Stimulated activated CD8-positive, alpha-beta memory T cell treated with anti-CD3 and anti-CD28 coated beads, Interleukin-15, amount 100 ng/mL, for 24 hours (primary cell): ENCODE data around the gene PIM1.

ENCODE experiments used
- DNase-seq: peaks from one replicate; pipeline ENCODE4 v3.0.0-alpha.2; 2020; ENCODE audit warnings: low read depth

PIM1 gene

DNA sequence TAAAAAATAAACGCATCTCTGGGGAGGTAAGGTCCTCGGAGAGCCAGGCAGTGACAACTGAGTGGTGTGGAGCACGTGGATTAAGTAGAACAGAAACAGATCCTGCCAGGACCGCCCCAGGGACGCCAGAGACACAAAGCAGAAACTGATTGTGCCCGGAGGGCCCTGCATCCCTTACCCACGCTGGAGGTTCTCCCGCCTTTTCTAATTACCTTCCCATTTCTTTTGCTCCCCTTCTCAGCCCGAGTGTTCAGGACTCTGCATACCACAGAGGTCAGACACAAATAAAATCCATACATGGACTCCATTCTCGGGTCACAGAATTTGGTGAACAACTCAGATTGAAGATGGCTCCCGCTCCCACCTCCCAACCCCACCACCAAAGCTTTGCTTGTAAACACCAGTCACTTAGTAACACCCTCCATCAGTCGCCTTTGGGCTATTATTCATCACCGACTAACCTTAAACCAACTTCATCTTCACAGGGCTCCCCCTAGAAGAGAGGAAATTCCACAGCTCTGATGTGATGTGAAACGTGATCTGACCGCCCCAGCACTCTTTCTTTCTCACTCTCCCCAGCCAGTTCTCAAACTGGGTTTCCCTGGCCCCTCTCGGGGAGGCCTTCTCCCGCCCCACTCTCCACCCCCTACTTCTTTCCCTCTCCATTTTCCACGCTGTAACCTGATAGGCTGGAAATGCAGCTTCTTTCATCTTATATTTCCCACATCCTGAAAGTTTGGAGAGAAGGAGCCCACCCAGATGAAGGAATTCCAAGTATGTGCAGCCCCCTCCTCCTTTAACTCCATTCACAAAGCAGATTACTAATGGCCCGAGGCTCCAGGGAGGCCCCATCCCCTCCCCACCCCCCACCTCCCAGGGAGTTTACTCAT, 32.5 kb upstream of the PIM1 start:
- DNase-seq: no peak

DNA sequence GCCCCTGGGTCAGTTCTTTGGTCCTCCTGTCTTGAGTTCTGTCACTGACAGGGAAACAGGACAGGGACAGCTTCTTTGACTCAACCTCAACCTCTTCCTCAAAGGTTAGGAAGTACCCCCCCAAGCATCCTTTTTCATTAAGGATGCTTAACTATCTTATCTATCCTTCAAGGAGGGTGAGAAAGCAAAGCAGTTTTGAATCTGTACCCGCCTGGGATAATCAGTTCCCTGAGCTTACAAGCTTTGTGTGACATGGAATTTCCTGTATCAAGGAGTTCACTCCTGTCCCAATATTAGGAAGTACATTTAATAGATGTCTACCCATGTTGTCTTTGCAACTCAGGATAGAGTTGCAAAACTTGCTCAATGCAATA, 31.1 kb upstream of the PIM1 start:
- DNase-seq: no peak

DNA sequence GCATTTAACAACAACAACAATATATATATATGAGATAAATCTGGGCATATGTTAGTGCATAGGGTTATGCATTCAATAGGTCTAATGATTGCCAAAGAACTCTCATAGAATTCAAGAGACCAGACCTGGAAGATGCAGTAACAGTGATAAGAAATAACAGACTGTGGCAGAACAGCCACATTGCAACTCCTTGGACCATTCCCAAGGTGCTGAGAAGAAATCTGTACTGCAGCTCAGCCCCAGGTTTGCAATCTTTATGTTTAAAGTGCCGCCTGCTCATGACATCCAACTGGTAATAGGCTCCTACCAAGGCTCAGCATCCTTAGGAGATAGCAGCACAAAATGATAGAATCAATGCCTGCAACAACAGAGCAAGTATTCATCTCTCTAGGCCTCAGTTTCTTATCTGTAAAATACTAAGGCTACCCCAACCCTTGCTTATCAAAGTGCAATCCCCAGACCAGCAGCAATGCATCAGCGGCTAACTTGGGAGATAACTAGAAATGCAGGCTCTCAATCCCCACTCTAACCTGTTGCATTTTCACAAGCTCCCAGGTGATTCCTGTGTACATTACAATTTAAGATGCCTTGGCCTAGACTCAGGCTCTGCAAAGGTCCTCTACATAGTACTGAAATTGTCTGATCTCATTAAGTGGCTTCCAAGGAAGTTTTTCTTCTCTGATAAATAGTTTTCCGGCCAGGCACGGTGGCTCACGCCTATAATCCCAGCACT, 30.6 kb upstream of the PIM1 start:
- DNase-seq: no peak

DNA sequence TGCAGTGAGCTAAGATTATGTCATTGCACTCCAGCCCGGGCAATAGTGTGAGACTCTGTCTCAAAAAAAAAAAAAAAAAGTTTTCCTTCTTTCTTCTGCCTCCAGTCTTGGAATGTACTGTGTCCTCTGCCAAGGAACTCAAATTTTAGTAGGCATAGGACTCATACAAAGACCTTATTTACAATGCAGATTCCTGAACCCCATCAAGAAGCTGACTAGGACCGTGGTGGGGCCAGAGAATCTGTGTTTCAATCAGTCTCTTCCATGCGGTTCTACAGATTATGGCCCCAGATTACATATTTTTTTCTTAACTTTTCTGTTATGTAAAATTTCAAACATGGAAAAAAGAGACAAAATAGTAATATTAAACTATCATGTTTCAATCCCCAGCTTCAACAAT, 29.8 kb upstream of the PIM1 start:
- no peak for DNase-seq

DNA sequence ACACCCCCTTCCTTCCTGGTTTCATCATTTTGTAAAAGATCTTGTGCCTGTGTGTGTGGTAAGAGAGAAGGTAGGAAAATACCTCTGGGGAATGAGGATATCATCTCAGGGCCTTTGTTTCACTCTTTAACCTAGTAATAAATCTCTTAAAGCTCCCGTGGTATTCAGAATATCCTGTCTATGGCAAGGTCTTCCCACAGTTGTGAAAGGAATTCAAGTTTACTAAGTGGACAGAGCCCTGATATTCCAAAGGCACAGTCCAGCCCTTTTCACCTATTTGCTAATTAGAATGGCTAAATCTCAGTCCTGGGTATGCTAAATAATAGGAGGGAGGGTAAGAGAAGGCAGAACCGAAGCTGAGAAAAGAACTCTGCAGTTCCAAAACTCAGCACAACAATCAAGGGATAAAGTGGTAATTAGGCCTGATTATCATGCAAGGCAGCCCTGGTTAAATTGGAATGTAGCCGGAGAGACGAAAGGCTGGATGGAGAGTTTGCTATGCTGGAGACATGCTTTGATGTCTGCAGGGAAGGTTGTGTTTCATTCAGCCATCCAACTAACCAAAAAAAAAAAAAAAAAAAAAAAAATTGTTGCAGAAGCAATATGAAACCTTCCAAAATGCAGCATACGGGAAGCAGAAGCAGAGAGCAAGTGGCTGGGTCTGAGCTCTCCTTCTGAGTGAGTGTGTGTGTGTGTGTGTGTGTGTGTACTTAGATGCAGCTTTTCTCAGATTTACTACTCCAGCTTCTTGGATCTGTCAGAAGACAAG, 28.5 kb upstream of the PIM1 start:
- DNase-seq: no peak

DNA sequence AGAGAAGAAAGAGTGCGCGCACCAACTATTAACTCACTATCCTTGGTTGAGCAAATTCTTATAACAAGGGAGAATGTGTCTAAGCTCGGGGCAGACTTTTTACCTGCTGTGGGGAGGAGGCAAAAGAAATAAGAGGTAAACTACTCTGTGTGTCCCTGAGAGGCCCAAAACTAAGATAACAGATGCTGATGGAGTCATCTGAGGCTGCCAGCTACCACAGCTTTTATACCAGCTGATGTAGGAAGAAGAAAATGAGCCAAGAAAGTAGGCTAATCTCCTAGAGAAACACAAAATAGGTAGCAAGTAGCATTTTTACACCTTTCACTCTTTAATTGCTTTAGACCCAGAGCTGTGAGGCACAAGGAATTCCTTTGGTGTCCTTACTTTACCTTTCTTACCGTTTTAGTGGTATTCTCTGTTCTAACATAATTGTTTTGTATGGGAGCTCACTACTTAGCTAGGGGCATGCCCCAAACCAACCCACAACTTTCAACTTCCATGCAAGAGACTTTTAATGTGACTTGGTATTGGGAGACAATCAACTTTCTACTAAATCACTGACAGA, 27.8 kb upstream of the PIM1 start:
- no peak for DNase-seq

DNA sequence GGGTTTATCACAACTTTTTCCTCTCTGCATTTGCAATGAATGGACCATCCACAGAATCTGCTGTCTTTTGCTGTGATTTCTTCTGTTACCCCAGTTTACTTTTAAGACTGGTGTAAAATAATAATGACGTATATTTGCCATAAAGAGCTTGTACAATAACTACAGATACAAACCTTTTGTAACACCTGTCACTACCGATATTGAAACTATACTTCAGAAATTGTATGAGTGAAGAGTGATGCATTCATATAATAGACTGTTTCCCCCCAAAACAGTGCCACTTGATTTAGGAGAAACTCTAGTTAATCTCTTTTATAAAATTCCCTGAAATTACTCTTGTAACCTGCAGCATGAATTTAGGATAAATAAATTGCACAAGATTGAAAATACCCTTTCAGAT, 26.4 kb upstream of the PIM1 start:
- no peak for DNase-seq

DNA sequence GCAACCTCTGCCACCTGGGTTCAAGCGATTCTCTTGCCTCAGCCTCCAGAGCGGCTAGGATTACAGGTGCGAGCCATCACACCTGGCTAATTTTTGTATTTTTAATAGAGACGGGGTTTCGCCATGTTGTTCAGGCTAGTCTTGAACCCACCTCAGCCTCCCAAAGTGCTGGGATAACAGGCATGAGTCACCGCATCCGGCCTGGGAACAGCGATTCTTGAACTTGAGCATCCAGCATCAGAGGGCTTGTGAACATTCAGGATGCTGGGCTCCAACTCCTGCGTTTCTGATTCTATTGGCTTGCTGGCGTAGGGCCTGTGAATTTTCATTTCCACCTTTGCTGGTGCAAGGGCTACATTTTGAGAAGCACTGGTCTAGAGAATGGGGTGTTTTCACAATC, 24.5 kb upstream of the PIM1 start:
- DNase-seq: no peak

DNA sequence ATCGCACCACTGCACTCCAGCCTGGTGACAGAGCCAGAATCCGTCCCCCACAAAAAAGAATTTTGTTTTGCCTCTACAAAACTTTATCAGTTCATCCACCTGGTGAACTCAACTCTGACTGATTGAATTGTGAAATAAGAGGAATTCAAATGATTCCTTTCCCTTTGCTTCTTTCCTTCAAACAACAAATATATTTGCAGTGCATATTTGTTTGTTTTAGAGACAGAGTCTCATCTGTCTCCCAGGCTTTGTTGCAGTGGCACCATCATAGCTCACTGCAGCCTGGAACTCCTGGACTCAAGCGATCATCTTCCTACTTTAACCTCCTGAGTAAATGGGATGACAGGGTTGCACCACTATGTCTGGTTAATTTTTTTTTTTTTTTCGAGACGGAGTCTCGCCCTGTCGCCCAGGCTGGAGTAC, 23.2 kb upstream of the PIM1 start:
- DNase-seq: no peak

DNA sequence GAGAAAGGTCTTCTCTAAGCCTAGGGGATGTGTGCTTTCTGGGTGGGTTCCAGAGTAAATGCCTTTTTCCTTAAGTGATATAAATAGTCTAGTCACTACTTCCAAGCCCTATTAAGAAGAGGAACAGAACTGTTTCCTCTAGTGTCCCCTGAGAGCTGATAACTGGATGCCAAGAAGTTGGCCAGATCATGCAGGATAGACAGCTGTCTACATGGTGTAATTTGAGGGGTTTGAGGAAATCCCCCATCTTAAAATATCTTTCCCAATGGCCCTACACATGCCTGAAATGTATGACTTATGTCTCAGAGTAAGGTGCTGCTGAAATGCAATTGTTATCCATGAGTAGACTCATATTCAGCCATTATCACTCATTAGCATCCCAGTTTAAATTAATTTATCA, 20.2 kb upstream of the PIM1 start:
- DNase-seq: no peak

DNA sequence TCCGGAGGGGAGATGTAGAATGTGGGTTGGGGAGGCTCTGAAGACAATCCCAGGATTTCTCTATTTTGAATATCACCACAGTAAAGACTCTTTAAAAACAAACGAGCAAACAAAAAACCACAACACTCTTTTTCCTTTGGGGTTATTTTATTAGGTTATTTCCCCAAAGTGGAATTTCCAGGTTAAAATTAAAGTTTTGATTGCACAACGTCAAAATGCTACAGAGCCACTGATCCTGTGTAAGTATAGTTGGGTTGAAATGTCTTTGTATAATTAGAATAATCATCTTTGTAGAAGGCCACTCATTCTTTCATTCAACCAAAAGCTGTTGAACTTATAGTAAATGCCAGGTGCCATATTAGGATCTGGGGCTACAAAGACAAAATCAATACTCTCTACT, 19.6 kb upstream of the PIM1 start:
- DNase-seq: no peak

DNA sequence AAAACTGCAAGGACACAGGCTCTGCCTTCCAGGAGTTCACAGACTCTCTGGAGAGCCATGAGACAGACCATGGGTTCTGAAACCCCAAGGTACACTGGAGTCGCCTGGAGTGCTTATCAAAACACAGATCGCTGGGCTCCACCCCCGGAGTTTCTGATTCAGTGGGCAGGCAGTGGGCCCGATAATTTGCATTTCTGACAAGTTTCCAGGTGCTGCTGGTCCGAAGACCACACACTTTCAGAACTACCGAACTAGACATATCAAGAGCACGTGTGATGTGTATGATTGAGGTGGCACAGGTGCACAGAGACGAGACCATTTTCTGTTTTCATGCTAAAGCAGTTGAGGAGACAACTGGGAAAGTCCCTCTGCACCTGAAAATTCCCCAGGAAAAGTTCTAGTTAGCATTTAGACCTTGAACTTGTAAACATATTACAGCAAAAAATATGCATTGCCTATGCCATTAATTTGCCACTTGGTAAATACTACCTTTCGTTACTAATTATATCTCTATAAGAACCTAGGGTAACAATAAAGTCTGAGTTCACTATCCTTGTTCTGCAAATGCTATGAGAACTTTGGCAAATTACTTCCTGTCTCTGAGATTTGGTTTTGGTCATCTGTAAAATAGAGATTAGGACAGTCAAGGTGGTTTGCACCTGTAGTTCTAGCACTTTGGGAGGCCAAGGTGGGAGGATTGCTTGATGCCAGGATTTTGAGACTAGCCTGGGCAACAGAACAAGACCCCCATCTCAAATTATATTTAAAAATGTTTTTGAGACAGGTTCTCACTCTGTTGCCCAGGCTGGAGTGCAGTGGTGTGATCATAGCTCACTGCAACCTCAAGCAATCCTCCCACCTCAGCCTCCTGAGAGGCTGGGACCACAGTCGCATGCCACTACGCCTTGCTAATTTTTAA, 14.3 kb upstream of the PIM1 start:
- DNase-seq: no peak

DNA sequence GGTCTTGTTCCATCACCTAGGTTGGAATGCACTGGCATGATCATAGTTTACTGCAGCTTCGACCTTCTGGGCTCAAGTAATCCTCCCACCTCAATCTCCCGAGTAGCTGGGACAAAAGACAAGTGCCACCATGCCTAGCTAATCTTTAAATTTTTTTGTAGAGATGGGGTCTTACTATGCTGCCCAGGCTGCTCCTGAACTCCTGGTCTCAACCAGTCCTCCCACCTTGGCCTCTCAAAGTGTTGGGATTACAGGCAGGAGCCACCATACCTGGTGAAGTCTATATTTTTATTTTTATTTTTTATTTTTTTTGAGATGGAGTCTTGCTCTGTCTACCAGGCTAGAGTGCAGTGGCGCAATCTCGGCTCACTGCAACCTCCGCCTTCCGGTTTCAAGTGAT, 11.4 kb upstream of the PIM1 start:
- no peak for DNase-seq

DNA sequence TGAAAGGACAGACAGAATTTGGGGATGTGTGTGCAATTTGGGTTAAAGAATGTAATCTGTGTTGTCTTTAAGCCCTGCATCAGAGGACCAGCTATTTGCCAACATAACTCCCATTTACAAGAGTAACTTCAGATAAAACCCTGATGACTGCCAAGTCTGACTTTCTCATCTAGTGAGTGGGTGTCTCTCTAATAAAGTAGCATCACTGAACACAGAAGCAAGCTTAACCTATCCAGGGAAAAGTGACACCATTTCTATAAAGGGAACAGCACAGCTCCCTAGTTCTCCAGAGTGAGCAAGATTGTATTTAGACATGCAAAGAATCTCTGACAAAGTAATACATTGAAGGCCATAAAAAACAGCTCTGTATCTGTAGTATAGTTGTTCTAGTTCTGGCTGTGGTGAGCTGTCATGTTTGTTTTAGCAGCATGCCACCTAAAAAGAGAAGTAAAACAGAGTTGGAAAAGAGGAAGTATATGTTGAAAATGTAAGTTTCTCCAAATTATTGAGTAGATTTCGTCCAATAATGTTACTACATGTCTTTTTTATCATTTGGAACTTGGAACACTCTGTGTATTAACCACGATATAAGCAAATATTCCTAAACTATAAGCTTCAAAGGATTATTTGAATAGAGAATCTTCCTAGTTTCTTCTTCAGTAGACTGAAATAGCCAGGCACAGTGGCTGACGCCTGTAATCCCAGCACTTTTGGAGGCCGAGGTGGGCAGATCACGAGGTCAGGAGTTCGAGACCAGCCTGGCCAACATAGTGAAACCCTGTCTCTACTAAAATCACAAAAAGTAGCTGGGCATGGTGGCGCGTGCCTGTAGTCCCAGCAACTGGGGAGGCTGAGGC, 8.8 kb upstream of the PIM1 start:
- DNase-seq: no peak

DNA sequence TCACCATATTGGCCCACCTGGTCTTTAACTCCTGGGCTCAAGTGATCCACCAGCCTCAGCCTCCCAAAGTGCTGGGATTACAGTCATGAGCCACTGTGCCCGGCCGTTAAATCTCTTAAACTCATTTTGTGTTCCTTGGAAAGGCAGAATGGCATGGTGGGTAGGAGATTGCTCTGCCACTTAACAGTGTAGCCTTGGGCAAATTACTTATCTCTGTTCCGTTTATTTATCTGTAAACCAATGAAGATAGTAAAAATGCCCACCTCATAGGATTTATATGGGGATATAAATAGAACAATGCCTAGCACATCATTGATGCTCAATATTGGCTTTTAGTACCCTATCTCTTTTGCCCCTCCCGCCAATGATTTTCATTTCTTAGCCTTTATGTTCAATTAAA, 7.2 kb upstream of the PIM1 start:
- DNase-seq: no peak

DNA sequence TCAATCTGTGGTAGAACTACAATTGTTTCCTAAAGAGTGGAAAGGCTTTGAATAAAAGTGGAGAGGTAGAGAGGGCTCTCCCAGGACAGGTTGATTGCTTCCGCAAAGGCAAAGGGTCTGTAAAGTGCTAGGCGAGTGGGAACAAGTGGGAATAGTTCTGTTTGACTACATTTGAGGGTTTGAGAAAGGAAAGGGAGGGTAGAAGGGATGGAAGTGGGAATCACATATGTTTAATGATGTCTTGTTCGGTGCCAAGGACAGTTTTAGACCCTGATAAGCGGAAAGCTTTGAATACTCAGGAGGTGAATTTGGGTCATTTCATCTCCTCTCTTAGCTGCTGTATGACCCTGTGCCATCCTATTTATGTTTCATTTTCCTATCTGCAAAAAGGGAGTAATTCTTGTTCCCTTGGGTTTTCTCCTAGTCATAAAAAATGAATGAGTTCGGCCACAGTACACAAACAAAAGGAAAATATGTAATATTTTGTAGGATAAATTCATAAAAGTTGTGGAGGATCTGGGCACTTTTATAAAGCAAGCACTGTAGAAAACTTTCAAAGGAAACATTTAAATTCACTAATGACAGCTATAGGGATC, 1.7 kb upstream of the PIM1 start:
- DNase-seq: no peak

DNA sequence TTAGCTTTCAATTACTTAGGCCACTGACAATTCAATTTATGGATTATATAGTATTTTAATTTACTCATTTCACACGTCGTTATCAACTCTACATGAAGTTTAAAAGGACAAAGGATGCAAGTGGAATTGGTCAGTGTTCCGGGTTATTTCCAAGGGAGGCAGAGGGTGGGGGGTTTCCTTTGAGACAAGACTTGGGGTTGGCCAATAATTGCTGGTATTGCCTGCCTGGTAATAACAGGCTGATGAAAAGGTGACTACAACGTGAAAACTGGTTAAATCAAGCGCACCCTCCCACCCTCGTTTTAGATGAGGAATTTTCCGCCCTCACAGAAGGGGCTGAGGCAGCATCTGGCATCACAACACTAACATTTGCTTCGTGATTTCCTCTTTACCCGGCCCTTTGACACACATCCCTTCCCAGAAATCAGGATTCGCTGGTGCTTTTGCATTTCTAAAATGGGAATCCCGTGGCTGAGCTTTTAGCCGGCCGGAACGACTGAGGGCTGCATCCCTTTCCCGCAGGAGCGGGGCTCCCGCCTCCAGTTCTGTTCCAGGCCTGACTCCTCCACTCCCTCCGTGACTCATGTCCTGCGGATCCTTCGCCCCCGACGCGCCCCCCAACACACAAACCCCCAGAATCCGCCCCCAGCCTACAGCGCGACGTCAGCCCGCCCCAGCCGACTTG, 999 bp upstream of the PIM1 start:
- no peak for DNase-seq

DNA sequence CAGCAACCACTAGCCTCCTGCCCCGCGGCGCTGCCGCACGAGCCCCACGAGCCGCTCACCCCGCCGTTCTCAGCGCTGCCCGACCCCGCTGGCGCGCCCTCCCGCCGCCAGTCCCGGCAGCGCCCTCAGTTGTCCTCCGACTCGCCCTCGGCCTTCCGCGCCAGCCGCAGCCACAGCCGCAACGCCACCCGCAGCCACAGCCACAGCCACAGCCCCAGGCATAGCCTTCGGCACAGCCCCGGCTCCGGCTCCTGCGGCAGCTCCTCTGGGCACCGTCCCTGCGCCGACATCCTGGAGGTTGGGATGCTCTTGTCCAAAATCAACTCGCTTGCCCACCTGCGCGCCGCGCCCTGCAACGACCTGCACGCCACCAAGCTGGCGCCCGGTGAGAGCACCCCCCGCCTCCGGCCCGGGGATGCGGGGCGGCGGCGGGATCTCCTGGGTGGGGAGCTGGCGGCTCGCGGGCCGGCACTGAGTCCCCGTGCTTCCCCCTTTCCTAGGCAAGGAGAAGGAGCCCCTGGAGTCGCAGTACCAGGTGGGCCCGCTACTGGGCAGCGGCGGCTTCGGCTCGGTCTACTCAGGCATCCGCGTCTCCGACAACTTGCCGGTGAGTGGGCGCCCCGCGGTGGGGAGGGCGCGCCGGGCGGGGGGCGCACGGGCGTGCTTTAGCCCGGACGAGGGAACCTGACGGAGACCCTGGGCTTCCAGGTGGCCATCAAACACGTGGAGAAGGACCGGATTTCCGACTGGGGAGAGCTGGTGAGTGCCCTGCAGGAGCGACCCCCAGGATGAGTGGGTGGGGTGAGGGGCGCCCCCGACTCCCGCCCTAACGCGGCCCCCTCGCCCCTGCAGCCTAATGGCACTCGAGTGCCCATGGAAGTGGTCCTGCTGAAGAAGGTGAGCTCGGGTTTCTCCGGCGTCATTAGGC, 585 bp downstream of the PIM1 start:
- DNase-seq: no peak
